Measurements from ENCODE around the gene ZNF492.

The ZNF492 gene

DNA sequence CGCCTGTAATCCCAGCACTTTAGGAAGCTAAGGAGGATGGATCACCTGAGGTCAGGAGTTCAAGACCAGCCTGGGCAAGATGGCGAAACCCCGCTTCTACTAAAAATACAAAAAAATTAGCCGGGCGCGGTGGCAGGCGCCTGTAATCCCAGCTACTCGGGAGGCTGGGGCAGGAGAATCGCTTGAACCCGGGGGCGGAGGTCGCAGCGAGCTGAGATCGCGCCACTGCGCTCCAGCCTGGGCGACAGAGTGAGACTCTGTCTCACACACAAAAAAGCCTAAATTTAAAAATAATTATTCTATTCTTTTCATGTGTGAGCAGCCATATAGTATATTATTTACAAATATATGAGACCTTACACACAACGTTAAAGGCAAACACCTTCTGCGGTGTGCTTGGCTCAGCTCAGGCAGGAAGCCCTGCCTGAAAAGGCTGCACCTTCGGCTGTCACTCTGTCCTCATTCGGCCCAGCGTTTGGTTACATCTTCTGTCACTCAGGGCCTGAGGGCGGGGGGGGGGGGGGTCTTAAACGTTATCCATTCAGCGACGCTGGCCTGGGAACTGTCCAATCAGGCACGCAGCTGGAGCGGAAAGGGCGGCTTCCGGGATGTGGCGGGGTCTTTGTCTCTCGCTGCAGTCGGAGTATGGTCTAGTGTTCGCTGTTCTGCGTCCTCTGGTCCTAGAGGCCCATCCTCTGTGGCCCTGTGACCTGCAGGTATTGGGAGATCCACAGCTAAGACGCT, at the start of gene ZNF492:
TSS of gene ZNF492 (plus strand) at position 619 of the 744 bp plus-strand sequence. CDS start 19,076 bp downstream, outside the sequence.
- peak; percentile 87 to 89 for DNase-seq (ENCODE audit: low read depth in 2 of 2)

DNA sequence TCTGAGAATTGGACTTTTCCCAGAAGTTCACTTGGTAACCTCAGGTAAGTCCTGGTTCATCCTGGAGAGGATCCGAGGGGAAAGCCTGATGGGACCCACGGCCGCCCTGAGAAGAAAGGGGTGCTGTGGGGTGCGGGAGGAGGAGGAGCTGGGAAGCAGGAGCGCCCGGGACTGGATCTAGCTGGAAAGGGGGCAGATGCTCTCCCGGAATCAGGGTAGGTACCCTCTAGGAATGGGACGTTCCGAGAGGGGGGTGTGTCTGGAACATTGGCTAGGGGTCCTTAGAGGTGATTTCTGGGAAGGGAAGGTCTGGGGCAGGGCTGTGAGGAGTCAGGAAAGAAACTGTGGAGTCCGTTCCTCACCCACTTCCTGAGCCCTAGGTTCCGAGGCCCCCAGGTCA, 38.7 kb upstream of the ZNF492 start:
- no peak for DNase-seq (ENCODE audit: low read depth in 2 of 2)

GRCh38 chr19:22595918-22596341, 38.2 kb upstream of the ZNF492 start:
- no peak for DNase-seq (ENCODE audit: low read depth in 2 of 2)

DNA sequence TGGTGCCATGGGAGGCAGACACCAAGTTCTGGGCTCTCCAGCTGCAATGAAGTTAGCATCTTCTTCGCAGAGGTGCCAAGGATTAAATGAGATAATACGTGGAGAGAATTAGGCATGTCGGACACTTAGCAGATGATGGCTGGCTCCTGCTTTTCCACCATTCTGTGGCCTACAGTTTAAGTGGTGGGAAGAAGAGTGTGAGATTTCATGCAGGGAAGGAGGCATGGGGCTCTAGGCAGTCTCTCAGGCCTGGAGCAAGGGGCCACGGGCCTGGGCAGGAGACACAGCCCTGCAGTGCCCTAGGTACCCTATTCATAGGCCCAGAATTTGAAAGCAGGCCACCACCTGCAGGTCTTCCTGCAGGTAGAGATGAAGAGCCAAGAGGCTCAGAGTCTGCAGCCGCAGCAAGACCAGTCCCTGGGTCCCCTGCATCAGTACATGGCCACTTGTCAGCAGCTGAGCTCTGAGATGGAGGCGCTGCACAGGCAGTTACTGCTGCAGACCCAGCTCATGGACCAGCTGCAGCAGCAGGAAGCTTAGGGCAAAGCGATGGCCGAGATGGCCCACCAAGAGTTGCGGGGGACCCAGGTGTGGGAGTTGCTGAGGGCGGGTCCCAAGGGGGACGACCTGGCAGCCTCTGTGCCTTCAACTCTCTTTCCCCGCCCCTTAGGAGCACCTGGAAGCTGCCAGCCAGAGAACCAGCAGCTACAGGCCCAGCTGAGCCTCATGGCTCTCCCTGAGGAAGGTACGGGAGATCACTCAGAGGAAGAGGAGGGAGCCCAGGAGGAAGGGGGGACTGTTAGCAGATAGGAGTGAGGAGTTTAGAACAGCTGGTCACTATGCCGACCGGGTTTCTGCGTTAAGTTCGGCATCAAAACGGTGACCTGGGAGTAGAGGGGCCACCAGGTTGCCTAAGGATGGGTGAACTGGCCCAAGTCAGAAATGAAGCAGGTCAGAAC, 33.2 kb upstream of the ZNF492 start:
- no peak for DNase-seq (ENCODE audit: low read depth in 2 of 2)

GRCh38 chr19:22601906-22602630, 32.1 kb upstream of the ZNF492 start:
- no peak for DNase-seq (ENCODE audit: low read depth in 2 of 2)

DNA sequence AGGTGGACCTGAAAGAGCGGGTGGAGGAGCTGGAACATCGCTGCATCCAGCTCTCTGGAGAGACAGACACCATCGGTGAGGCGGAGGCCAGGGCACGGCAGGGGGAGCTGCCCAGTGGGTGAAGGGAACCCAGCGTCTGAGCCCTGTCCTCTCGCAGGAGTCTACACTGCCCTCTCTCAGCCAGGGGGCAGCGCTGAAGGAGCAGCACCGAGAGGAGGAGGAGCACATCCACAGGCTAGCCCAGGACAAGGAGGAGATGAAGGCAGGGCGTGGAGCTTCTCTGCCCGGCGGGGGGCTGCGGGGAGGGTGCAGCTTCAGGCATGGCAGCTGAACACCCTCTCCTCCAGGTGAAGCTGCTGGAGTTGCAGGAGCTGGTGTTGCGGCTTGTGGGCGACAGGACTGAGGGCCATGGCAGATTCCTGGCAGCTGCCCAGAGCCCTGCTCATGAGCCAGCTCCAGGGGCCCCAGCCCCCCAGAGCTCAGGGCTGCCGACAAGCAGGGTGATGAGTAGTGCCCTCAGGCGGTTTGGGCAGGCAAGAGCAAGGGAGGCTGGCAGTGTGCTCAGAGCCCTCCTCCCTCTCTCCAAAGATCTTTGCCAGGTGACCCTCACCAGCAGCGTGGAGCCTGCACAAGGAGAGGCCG, 31.4 kb upstream of the ZNF492 start:
- no peak for DNase-seq (ENCODE audit: low read depth in 2 of 2)

DNA sequence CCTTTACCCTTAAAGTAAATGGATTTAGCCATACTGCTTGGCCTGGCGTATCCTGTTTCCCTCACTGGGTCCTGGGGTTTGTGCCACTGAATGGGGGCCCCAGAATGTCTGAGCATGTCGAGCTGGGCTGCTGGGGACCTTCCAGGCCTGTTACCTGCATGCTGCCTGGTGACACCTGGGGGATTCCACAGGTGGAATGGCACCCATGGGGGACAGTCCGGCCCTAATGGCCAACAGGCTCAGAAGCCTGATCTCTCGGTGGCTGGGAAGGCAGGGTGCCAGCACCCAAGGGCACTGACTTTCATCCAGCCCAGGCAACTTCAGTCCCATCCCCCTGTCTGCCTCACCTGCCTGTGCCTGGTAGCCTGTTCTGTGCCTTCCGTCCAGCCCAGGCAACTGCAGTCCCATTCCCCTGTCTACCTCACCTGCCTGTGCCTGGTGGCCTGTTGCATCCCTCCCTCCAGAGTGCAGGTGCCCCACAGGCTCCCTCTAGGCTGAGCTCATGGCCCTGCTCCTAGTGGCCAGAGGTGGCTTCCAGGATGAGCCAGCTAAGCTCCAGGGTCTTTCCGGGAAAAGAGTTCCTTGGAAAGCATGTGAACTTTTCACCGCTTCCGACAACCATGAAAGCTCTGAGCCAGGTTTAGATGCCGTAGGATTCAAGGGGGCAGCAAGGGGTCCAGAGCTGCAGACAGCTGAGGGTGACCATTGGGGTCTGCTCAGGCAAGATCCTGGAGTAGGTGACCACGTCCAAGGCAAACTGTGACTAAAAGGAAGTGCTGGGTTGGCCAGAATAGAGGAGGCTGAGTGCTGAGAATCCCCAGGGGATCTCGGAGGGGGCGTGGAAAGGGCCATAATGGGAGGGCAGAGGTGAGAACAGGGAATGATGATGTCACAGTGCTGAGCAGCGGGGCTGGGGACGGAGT, 30.3 kb upstream of the ZNF492 start:
- no peak for DNase-seq (ENCODE audit: low read depth in 2 of 2)

DNA sequence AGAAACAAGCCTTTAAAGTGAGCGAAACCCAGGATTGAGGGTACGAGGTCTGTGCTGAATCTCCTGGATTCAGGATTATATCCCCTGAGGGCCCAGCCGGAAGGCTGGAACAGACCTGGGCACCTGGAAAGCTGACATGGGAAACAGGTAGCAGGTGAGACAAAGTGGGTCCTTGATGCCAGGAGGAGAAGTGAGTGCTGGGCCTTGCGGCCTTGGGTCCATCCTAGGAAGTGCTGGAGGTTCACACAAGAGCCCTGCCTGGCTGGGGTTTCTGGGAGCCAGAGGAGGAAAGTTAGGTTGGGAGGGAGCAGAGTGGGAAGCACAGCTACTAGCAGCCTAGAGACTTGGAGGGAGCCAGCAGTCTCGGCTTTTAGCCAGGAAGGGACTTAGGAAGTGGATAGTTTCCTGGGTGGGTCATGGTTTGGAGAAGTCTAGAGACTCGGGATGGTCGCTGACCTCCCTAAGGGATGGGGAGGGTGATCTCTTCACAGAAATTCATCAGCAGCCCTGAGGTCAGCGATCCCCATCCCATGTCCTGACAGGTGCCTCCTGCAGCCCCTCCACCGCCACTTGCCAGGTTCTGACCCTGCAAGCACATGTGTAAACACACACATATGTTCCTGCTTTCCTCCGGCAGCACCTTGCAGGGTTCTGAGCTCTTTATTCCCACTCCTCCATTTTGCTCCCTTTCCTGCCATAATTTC, 29.4 kb upstream of the ZNF492 start:
- DNase-seq (ENCODE audit: low read depth in 2 of 2): no peak

GRCh38 chr19:22605275-22606211, 28.6 kb upstream of the ZNF492 start:
- no peak for DNase-seq (ENCODE audit: low read depth in 2 of 2)

GRCh38 chr19:22606212-22606553, 27.9 kb upstream of the ZNF492 start:
- DNase-seq (ENCODE audit: low read depth in 2 of 2): no peak

GRCh38 chr19:22606954-22607652, 27.0 kb upstream of the ZNF492 start:
- no peak for DNase-seq (ENCODE audit: low read depth in 2 of 2)

DNA sequence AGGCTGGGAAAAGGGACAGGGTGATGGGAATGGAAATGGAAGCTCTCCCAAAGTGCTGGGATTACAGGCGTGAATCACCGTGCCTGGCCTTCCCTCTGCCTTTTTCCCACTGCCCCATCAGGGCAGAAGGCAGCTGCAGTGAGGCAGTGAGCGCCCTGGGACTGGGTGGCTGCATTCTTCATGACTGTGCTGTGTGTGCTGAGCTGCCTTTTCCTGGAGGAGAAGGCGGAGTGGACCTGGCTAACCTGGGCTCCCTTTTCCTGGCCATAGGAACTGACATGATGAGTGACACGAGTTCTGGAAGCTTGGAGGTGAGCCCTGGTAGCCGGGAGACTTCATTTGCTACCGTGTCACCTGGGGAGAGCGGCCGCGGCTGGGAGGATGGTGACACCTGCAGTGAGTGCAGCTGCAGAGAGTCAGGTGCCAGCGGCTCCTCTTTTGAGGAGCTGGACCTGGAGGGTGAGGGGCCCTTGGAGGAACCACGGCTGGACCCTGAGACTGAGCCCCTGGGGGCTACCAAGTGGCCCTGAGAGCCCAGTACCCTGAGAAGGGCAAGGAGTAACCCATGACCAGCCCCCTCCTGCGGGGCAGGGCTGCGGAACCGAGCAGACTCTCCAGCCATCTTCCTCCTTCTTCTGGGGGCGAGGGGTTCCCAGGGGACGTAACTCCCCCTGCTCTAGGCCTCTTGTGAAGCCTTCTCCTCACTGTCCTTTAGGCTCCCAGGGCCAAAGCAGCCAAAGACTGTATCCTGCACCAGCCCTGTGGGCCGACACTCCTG, 26.3 kb upstream of the ZNF492 start:
- no peak for DNase-seq (ENCODE audit: low read depth in 2 of 2)

- no peak for DNase-seq (ENCODE audit: low read depth in 2 of 2)
Measured at GRCh38 chr19:22608441-22608840, 25.7 kb upstream of the ZNF492 start.

GRCh38 chr19:22609630-22610029, 24.5 kb upstream of the ZNF492 start:
- no peak for DNase-seq (ENCODE audit: low read depth in 2 of 2)

DNA sequence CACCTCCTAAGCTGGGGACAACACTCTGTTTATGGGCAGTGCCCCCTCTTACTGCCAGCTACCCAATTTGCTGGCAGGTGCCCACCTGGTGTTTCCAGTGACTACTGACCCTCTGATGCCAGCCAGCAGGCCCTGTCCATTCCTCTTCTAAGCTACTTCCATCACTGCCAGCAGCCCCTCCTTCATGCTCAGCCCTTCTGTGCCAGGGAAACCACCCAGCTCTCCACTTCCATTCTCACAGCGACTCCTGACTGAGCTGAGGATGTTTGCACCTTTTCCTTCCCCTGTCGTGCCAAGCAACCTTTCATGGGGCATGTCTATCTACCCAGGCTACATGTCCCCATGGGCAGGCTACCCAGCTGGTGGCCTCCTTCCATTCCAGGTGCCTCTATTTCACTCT, 24.0 kb upstream of the ZNF492 start:
- DNase-seq (ENCODE audit: low read depth in 2 of 2): no peak

DNA sequence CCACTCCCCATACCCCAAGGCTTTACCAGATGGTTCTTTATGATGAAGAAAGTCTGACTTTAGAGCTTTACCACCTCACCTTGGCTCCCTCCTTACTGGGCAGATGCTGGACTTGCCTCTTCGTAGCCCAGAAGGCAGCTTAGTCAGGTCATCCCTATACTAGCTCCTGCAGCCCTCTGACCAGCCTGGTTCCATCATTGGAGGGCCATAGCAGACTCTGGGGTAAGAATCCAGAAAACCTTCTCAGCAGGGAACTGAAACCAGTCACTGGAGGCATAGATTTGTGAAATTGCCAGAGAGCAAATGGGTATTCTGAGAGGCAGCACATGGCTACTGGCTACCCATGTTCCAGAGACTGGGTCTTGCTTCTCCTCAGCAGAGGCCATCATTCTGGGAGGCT, 21.8 kb upstream of the ZNF492 start:
- DNase-seq (ENCODE audit: low read depth in 2 of 2): no peak

GRCh38 chr19:22616659-22617058, 17.5 kb upstream of the ZNF492 start:
- DNase-seq (ENCODE audit: low read depth in 2 of 2): no peak
